GM06990 (cell line): ENCODE measurements around the gene FBF1.

Experiments
- DNase-seq: peaks from one replicate; pipeline ENCODE4 v3.0.0-alpha.2; 2011; ENCODE audit not compliant: insufficient read length; ENCODE audit errors: extremely low read depth
- H3K27me3 ChIP-seq: replicated peaks from 2 replicates; pipeline ENCODE4 v1.6.0; 2011; ENCODE audit warnings: low read length; ENCODE audit not compliant: control insufficient read depth, insufficient read depth
- H3K36me3 ChIP-seq: 2 replicates; pipeline ENCODE4 v1.5.1; 2011; ENCODE audit warnings: low read length; ENCODE audit not compliant: control insufficient read depth, insufficient read depth
- H3K4me3 ChIP-seq: replicated peaks from 2 replicates; pipeline ENCODE4 v1.5.1; 2011; ENCODE audit warnings: low read depth, mild to moderate bottlenecking, control low read depth, low read length
- CTCF ChIP-seq: IDR thresholded peaks from 2 replicates; pipeline ENCODE4 v1.5.1; 2011; ENCODE audit warnings: low read length, control low read depth, mild to moderate bottlenecking, inconsistent platforms; ENCODE audit not compliant: insufficient read depth, poor library complexity, severe bottlenecking

The FBF1 gene

DNA sequence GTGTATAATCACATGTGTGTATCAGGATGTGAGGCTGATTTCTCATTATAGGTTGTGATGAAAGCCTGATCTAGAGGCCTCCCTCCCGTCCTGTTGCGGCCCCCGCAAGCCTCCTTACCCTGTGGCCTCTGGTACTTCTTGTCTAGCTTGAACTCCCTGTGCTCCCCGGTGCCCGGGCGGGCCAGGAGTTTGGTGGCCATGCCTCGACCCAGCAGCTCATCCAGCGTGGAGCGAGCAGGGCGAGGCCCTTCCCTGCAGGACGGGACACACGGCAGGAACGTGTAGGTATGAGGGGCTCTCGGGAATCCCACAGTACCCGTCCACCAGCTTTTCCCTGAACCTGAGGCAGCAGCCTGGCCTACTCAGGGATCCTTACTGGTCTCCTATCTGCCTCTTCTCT lies 14.9 kb downstream of the FBF1 start:
- no peak for TF ChIP-seq CTCF
- DNase-seq, result no peak

GRCh38 chr17:75925103-75925502 lies 15.7 kb downstream of the FBF1 start:
- Histone ChIP-seq H3K4me3 (no peak overlapping the region), H3K27me3 (no peaks in the 10 kb centered on the region), H3K36me3 (peaks cover 3% of the 10 kb centered on the region)
- no peak for DNase-seq
- no peak for TF ChIP-seq CTCF

More for the DNA sequence above, 14.9 kb downstream of the FBF1 start:
- no peaks in the 10 kb centered on the region for H3K27me3 ChIP-seq
- peaks cover 3% of the 10 kb centered on the region for H3K36me3 ChIP-seq
- H3K4me3 ChIP-seq, result no peak overlapping the region

- H3K4me3 ChIP-seq, result no peak overlapping the region
- no peak for DNase-seq
- no peak for TF ChIP-seq CTCF
- no peaks in the 10 kb centered on the region for H3K27me3 ChIP-seq
- peaks cover 3% of the 10 kb centered on the region for H3K36me3 ChIP-seq
Measured at GRCh38 chr17:75922963-75923874, 17.6 kb downstream of the FBF1 start.

GRCh38 chr17:75922173-75922961 lies 18.5 kb downstream of the FBF1 start:
- Histone ChIP-seq H3K27me3 (no peaks in the 10 kb centered on the region), H3K4me3 (no peak overlapping the region), H3K36me3 (peaks cover 6% of the 10 kb centered on the region)
- no peak for DNase-seq
- no peak for TF ChIP-seq CTCF

DNA sequence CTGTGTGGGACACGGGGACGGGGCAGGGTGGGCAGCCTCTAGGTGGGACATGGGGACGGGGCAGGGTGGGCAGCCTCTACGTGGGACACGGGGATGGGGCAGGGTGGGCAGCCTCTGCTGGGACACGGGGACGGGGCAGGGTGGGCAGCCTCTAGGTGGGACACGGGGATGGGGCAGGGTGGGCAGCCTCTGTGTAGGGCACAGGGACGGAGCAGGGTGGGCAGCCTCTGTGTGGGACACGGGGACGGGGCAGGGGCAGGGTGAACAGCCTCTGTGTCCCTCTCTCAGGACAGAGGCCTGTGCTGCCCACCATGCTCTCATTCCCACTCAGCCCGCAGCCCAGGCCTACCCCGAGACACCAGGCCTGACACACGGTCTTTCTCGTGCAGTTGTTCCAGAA lies 19.2 kb downstream of the FBF1 start:
- DNase-seq, result no peak
- peaks cover 6% of the 10 kb centered on the region for H3K36me3 ChIP-seq
- H3K27me3 ChIP-seq, result no peaks in the 10 kb centered on the region
- no peak for TF ChIP-seq CTCF
- no peak overlapping the region for H3K4me3 ChIP-seq
